WERI-Rb-1 (cell line): ENCODE results near the gene ICAM4.

Experiments
- DNase-seq: peaks from one replicate; pipeline ENCODE4 v3.0.0-alpha.2; 2020
- H3K27ac ChIP-seq: fragments of 250-450 bp; sonication (Bioruptor Pico); 2 replicates; pipeline ENCODE4 v1.5.1; 2020; ENCODE audit warnings: mild to moderate bottlenecking, moderate library complexity
- H3K27me3 ChIP-seq: fragments of 250-450 bp; sonication (Bioruptor Pico); 2 replicates; pipeline ENCODE4 v1.5.1; 2021; ENCODE audit warnings: mild to moderate bottlenecking, low read depth, moderate library complexity; ENCODE audit not compliant: insufficient read depth, severe bottlenecking
- H3K36me3 ChIP-seq: fragments of 250-450 bp; sonication (Bioruptor Pico); 2 replicates; pipeline ENCODE4 v1.5.1; 2020; ENCODE audit warnings: mild to moderate bottlenecking, moderate library complexity
- H3K4me3 ChIP-seq: 2 replicates; pipeline ENCODE4 v1.5.1; 2011; ENCODE audit warnings: low read depth, mild to moderate bottlenecking, control low read depth, low read length
- H3K9me3 ChIP-seq: fragments of 250-450 bp; sonication (Bioruptor Pico); 2 replicates; pipeline ENCODE4 v1.5.1; 2021; ENCODE audit warnings: mild to moderate bottlenecking, moderate library complexity; ENCODE audit not compliant: severe bottlenecking
- TF ChIP-seq, protein P1 (sequence below): IDR thresholded peaks from 2 replicates; pipeline ENCODE4 v1.5.1; 2011; ENCODE audit warnings: low read depth, mild to moderate bottlenecking, control low read depth, inconsistent platforms, low read length

The ICAM4 gene

DNA sequence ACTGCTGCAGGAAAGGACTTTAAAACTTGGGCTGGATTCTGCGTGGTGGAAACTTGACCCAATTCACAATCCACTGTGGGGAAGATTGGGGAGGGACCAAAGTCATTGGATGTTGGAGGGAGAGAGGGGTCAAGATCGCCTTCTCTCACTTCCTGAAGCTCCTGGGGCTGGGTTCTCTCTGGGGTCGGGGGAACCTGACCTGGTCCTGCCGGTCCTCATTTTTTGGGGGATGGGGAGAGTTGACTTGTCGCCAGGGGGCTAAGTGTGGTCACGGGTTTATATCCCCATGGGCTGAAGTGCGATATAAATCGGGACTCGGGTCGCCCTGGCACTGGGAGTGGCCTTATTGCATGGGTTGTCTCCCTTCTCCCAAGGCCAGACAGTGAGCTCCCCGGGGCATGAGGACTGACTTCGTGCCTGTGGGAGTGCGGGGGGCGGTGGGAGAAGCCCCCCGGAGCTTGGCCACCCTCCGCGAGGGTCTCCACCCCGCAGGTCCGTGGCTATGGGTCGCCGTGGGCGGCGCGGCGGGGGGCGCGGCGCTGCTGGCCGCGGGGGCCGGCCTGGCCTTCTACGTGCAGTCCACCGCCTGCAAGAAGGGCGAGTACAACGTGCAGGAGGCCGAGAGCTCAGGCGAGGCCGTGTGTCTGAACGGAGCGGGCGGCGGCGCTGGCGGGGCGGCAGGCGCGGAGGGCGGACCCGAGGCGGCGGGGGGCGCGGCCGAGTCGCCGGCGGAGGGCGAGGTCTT lies 9.3 kb downstream of the ICAM4 start:
- Histone ChIP-seq H3K27me3 (peaks cover 1% of the 10 kb centered on the region), H3K36me3 (peaks cover 25% of the 10 kb centered on the region), H3K4me3 (no peak overlapping the region), H3K27ac (no peak overlapping the region), H3K9me3 (no peaks in the 10 kb centered on the region)
- TF ChIP-seq, protein P1, sequence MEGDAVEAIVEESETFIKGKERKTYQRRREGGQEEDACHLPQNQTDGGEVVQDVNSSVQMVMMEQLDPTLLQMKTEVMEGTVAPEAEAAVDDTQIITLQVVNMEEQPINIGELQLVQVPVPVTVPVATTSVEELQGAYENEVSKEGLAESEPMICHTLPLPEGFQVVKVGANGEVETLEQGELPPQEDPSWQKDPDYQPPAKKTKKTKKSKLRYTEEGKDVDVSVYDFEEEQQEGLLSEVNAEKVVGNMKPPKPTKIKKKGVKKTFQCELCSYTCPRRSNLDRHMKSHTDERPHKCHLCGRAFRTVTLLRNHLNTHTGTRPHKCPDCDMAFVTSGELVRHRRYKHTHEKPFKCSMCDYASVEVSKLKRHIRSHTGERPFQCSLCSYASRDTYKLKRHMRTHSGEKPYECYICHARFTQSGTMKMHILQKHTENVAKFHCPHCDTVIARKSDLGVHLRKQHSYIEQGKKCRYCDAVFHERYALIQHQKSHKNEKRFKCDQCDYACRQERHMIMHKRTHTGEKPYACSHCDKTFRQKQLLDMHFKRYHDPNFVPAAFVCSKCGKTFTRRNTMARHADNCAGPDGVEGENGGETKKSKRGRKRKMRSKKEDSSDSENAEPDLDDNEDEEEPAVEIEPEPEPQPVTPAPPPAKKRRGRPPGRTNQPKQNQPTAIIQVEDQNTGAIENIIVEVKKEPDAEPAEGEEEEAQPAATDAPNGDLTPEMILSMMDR = no peak
- DNase-seq = no peak

DNA sequence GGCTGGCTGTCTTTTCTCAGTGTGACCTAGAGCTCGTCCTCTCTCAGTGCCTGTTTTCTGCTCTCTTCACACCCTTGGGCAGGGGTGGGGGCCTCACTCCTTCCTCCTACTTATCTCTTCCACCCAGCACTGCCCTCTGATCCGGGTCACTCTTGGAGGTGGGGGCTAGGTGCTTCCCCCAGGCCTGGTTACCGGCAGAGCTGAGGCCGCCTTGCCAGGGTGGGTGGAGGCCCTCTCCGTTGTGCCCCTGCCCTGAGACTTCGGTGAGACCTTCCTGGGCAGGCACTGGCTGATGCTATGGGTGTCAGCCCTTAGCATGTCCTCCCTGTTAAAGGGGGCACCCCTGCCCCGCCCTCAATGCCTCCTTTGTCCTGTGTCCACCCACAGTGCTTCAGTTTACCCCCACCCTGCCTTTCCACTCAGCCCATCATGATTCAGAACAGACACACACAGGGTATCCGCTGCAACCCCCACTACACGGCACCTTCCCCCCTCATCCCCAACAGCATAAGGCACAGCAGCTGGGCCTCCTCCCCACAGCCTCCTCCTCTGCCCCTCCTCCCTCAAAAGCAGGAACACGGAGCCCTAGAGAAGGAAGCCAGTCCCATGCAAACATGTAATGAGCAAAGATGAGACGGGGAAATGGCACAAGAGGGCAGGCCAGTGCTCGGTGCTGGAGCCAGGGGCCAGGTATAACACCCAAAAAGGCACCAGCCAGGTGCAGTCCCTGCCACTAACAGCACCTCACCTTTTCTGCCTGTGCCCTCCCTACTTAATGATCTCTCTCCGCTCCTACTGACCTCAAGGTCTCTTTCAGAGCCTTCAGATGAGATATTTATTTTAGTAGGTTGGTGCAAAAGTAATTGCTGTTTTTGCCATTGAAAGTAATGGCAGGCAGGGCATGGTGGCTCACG lies 13.0 kb downstream of the ICAM4 start:
- Histone ChIP-seq H3K27me3 (no peaks in the 10 kb centered on the region), H3K4me3 (no peak overlapping the region), H3K9me3 (no peaks in the 10 kb centered on the region), H3K27ac (peak overlapping the region; percentile 76), H3K36me3 (peaks cover 18% of the 10 kb centered on the region)
- TF ChIP-seq, protein P1 = 0 out of 2 replicates have a peak, but pooled peaks have one; percentile 5
- DNase-seq = peak; percentile 79

DNA sequence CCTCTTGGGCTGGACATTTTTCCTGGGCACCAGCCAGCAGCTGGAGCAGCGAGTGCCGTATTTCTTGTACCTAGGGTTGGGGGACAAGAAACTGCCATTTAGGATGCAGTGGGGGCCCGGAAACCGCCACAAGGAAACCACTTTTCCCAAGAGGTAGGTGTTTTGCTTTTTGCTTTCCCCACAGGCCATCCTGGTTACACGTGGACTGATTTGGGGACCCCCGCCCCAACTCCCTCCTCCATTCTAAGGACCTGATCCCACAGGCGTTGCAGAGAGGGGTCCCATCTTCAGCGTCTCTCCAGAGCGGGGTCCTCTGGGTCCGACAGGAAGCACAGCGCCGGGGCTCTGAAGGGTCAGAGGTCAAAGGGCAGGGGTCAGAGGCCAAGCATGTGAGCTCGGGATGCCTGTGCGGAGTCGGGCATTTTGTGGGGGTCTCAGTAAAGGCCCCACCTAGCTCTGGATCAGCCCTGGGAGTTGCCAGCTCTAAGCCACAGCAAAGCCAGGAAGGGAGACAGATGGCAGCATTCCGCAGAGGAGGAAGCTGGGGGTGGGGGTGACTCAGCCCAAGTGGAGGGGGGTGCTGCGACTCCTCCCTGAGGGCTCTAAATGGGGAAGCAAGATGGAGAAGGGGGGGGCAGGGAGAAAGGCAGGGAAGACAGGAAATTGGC lies 18.5 kb downstream of the ICAM4 start:
- Histone ChIP-seq H3K36me3 (peaks cover 12% of the 10 kb centered on the region), H3K9me3 (no peaks in the 10 kb centered on the region), H3K4me3 (no peak overlapping the region), H3K27ac (peak overlapping the region; percentile 76), H3K27me3 (no peaks in the 10 kb centered on the region)
- TF ChIP-seq, protein P1 = no peak
- peak; percentile 88 for DNase-seq

DNA sequence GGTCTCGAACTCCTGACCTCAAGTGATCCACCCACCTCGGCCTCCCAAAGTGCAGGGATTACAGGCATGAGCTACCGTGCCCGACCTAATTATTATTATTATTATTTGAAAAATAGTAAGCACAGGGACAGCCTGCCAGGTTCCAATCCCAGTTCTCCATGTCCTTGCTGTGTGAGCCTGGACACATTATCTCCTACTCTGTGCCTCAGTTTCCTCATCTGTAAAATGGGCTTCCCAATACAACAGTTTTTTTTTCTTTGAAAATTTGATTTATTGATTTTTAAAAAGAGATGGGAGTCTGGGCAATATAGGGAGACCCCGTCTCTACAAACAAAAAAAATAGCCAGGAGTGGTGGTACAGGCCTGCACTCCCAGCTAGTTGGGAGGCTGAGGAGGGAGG lies 19.6 kb downstream of the ICAM4 start:
- H3K27ac ChIP-seq = no peak overlapping the region; the same call in 1 of the 2 replicates
- no peak for DNase-seq
- no peaks in the 10 kb centered on the region for H3K27me3 ChIP-seq
- H3K9me3 ChIP-seq = no peaks in the 10 kb centered on the region
- no peak overlapping the region for H3K4me3 ChIP-seq
- H3K36me3 ChIP-seq = peaks cover 12% of the 10 kb centered on the region
- TF ChIP-seq, protein P1 = no peak

DNA sequence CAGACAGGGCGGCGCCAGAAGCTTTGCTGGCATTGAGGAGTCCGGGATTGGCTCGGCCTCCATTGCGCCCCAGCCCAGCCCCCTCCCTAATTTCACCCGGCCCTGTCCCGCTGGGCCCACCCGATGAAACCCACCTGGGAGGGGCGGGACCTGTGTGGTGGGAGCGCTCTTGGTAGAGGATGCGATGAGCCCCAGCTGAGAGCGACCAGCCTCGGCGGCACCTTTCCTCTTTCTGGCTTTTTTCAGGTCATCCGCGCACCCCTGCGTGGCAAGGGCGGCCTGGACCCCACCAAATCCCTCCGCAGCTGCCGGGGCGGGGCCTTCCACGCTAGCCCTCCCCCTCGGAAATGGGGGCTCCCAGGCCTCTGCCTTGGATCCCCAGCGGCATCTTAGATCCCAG lies 22.7 kb downstream of the ICAM4 start, which contains the start of gene ZGLP1:
TSS of gene ZGLP1 (minus strand) at position 393 of the 400 bp plus-strand sequence.
- TF ChIP-seq, protein P1 = no peak
- Histone ChIP-seq H3K27me3 (no peaks in the 10 kb centered on the region), H3K27ac (no peak within 1 kb of the TSS), H3K36me3 (peaks cover 22% of the 10 kb centered on the region), H3K9me3 (no peaks in the 10 kb centered on the region), H3K4me3 (no peak within 1 kb of the TSS)
- no peak for DNase-seq
